ENCODE measurements around the gene PPIE.

The PPIE gene

GRCh38 chr1:39738622-39739366 is at the start of gene PPIE:
Gene PPIE, plus strand, starts transcription at chr1:39738882. Its CDS starts 19 bp downstream, at chr1:39738901.
- peak; percentile 91 for DNase-seq (ENCODE audit: low spot score)

GRCh38 chr1:39689214-39689613 is 49.5 kb upstream of the PPIE start:
- DNase-seq (ENCODE audit: low spot score): no peak

- DNase-seq (ENCODE audit: low spot score): no peak
These were observed 49.0 kb upstream of the PPIE start for GRCh38 chr1:39689635-39690034.

GRCh38 chr1:39690225-39690624 is 48.5 kb upstream of the PPIE start:
- DNase-seq (ENCODE audit: low spot score): no peak

GRCh38 chr1:39690794-39691382 is 47.8 kb upstream of the PPIE start:
- no peak for DNase-seq (ENCODE audit: low spot score)

GRCh38 chr1:39691383-39692151 is 47.1 kb upstream of the PPIE start, which contains the start of gene HPCAL4:
Gene HPCAL4, minus strand, starts transcription at chr1:39691433. Its CDS starts 6,830 bp downstream, at chr1:39684603.
- DNase-seq (ENCODE audit: low spot score): peak; percentile 82

- no peak for DNase-seq (ENCODE audit: low spot score)
These were observed 46.3 kb upstream of the PPIE start for GRCh38 chr1:39692152-39693074.

- no peak for DNase-seq (ENCODE audit: low spot score)
These were observed 44.7 kb upstream of the PPIE start for GRCh38 chr1:39694026-39694425.

GRCh38 chr1:39695016-39695415 is 43.7 kb upstream of the PPIE start:
- DNase-seq (ENCODE audit: low spot score): no peak

GRCh38 chr1:39696448-39696847 is 42.2 kb upstream of the PPIE start:
- DNase-seq (ENCODE audit: low spot score): no peak

- DNase-seq (ENCODE audit: low spot score): no peak
These were observed 40.1 kb upstream of the PPIE start for GRCh38 chr1:39698568-39698967.

- no peak for DNase-seq (ENCODE audit: low spot score)
These were observed 39.3 kb upstream of the PPIE start for GRCh38 chr1:39699419-39699818.

- no peak for DNase-seq (ENCODE audit: low spot score)
These were observed 38.3 kb upstream of the PPIE start for GRCh38 chr1:39700348-39700747.

GRCh38 chr1:39701049-39701439 is 37.6 kb upstream of the PPIE start:
- DNase-seq (ENCODE audit: low spot score): no peak

- DNase-seq (ENCODE audit: low spot score): no peak
These were observed 33.9 kb upstream of the PPIE start for GRCh38 chr1:39704757-39705156.

- DNase-seq (ENCODE audit: low spot score): no peak
These were observed 31.2 kb upstream of the PPIE start for GRCh38 chr1:39707506-39707905.

- DNase-seq (ENCODE audit: low spot score): no peak
These were observed 27.3 kb upstream of the PPIE start for GRCh38 chr1:39711104-39711965.

GRCh38 chr1:39711966-39712340 is 26.7 kb upstream of the PPIE start:
- DNase-seq (ENCODE audit: low spot score): no peak

GRCh38 chr1:39713557-39713956 is 25.1 kb upstream of the PPIE start:
- DNase-seq (ENCODE audit: low spot score): no peak

- DNase-seq (ENCODE audit: low spot score): no peak
These were observed 20.9 kb upstream of the PPIE start for GRCh38 chr1:39717809-39718208.

Data from AG08396 (cell line).